GM12873 (cell line): Measurements from ENCODE around the gene HSDL2.

Experiments
- CTCF ChIP-seq: IDR thresholded peaks from 2 replicates; pipeline ENCODE4 v1.5.1; 2012; ENCODE audit warnings: low read depth, mild to moderate bottlenecking, moderate library complexity, low read length, control low read depth; ENCODE audit not compliant: insufficient read depth; ENCODE audit errors: missing control alignments

The HSDL2 gene

GRCh38 chr9:112396416-112396815, 16.5 kb downstream of the HSDL2 start:
- TF ChIP-seq CTCF = no peak

GRCh38 chr9:112396872-112397271, 17.0 kb downstream of the HSDL2 start:
- TF ChIP-seq CTCF = no peak

DNA sequence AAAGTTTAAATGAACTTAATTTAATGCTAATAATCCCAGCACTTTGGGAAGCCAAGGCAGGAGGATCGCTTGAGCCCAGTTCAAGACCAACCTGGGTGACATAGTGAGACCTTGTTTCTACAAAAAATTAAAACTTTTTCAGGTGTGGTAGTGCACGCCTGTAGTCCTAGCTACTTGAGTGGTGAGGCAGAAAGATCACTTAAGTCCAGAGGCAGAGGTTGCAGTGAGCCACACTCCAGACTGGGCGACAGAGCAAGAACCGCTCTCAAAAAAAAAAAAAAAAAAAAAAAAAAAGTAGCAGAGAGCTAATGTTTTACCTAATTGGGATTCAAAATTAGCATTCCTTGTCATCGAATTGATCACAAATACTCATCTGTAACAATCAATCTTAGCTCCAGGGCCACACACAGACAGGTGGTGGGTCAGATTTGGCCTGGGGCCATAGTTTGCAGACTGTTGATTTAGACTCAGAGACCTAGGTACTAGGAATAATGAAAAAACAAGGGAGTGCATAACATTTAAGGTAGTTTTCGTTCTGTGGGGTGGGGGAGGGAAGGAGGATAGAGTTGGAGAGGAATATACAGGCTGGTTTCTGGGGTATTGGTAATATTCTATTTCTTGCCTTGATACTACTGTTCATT, 21.4 kb downstream of the HSDL2 start:
- no peak for TF ChIP-seq CTCF

- TF ChIP-seq CTCF = no peak
Measured at GRCh38 chr9:112403614-112404201, 23.8 kb downstream of the HSDL2 start.

- no peak for TF ChIP-seq CTCF
Measured at GRCh38 chr9:112404508-112404932, 24.6 kb downstream of the HSDL2 start.

- TF ChIP-seq CTCF = no peak
Measured at GRCh38 chr9:112408275-112408674, 28.4 kb downstream of the HSDL2 start.

GRCh38 chr9:112408819-112409218, 28.9 kb downstream of the HSDL2 start:
- TF ChIP-seq CTCF = no peak
